Hepatocyte (in vitro differentiated cells): Measurements from ENCODE around the gene DOCK7. TPM values are rescaled to one million over a fixed set of nuclear protein-coding genes. Genes with fewer than 3 reads are reported as not detected.

Source experiments
- DNase-seq: peaks from one replicate; pipeline ENCODE4 v3.0.0-alpha.2; 2016; ENCODE audit warnings: low spot score
- H2AFZ ChIP-seq: fragments of 200-600 bp; sonication (generic); 2 replicates; pipeline ENCODE4 v1.6.0; 2016; ENCODE audit warnings: antibody characterized with exemption, mild to moderate bottlenecking
- H3K27ac ChIP-seq: fragments of 200-600 bp; sonication (generic); 2 replicates; pipeline ENCODE4 v1.5.1; 2016; ENCODE audit warnings: mild to moderate bottlenecking
- H3K27me3 ChIP-seq: fragments of 200-600 bp; sonication (generic); 2 replicates; pipeline ENCODE4 v1.6.1; 2016
- H3K36me3 ChIP-seq: fragments of 200-600 bp; sonication (generic); replicated peaks from 2 replicates; pipeline ENCODE4 v1.5.1; 2016; ENCODE audit warnings: low read depth; ENCODE audit not compliant: insufficient read depth
- H3K4me1 ChIP-seq: fragments of 200-600 bp; sonication (generic); 2 replicates; pipeline ENCODE4 v1.5.1; 2016; ENCODE audit warnings: mild to moderate bottlenecking, moderate library complexity; ENCODE audit not compliant: insufficient read depth
- H3K4me2 ChIP-seq: fragments of 200-600 bp; sonication (generic); 2 replicates; pipeline ENCODE4 v1.6.0; 2016
- H3K4me3 ChIP-seq: fragments of 200-600 bp; sonication (generic); 2 replicates; pipeline ENCODE4 v1.5.1; 2016; ENCODE audit warnings: mild to moderate bottlenecking
- H3K79me2 ChIP-seq: fragments of 200-600 bp; sonication (generic); 2 replicates; pipeline ENCODE4 v1.6.0; 2017; ENCODE audit warnings: mild to moderate bottlenecking
- H3K9me2 ChIP-seq: fragments of 200-600 bp; sonication (generic); replicated peaks from 2 replicates; pipeline ENCODE4 v1.6.0; 2017; ENCODE audit warnings: mild to moderate bottlenecking; ENCODE audit not compliant: insufficient read depth
- H3K9me3 ChIP-seq: fragments of 200-600 bp; sonication (generic); 2 replicates; pipeline ENCODE4 v1.5.1; 2016; ENCODE audit warnings: low read depth, mild to moderate bottlenecking
- H4K20me1 ChIP-seq: fragments of 200-600 bp; sonication (generic); 2 replicates; pipeline ENCODE4 v1.6.0; 2016; ENCODE audit warnings: mild to moderate bottlenecking; ENCODE audit not compliant: insufficient read depth, poor library complexity, severe bottlenecking
- EZH2 ChIP-seq: fragments of 200-600 bp; sonication (generic); IDR thresholded peaks from 2 replicates; pipeline ENCODE4 v1.6.1; 2016; ENCODE audit warnings: antibody characterized with exemption, mild to moderate bottlenecking, borderline replicate concordance
- EZH2phosphoT487 ChIP-seq: fragments of 200-600 bp; sonication (generic); IDR thresholded peaks from one replicate; pipeline ENCODE4 v1.6.1; 2018; ENCODE audit warnings: antibody characterized with exemption, mild to moderate bottlenecking, low read depth, moderate library complexity; ENCODE audit not compliant: unreplicated experiment, severe bottlenecking
- WGBS: methylation state at CpG from one replicate; pipeline ENCODE4 v1.1.6; 2016; ENCODE audit warnings: low lambda C conversion rate; ENCODE audit errors: missing lambda C conversion rate; 5-methylcytosine and 5-hydroxymethylcytosine counted together
- polyA plus RNA-seq: library from polyadenylated mRNA; unstranded; fragments of >200 nt; fragmentation: Nextera tagmentation; extraction: Ambion mirVana; gene quantifications from 2 replicates; pipeline ENCODE4 v1.2.1, GENCODE V29; 2016
- total RNA-seq: library from RNA; depleted of rRNA; stranded (reverse); fragments of >200 nt; gene quantifications from 2 replicates; pipeline ENCODE4 v1.2.3, GENCODE V29; 2014
- TF ChIP-seq, protein P1 (sequence below): fragments of 200-600 bp; sonication (generic); IDR thresholded peaks from 2 replicates; pipeline ENCODE4 v1.5.1; 2016; ENCODE audit warnings: antibody characterized with exemption, mild to moderate bottlenecking; ENCODE audit not compliant: poor library complexity

Gene DOCK7
- total and polyA plus RNA-seq, 2 experiments from 2014 or later, result 22.4 to 53.4 TPM

DNA sequence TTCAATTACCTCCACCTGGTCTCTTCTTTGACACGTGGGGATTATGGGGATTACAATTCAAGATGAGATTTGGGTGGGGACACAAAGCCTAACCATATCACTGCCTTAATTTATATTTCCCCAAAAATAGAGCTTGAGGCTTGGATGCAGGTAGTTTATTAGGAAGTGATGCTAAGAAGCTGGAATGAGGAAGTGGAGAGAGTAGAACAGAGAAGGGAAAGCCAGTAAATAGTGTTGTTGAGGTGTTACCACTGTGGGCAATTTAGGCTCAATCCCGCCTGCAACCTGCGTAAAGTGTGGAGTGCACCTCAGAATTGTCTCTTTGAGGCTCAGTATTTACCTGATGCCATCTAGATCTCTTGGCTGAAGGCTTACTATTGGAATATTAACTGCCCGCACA is 4.9 kb upstream of the DOCK7 start:
- Histone ChIP-seq H3K27ac (no peak overlapping the region), H3K9me2 (no peaks in the 10 kb centered on the region), H3K79me2 (peaks cover 26% of the 10 kb centered on the region), H3K9me3 (no peaks in the 10 kb centered on the region), H3K4me1 (peaks cover 25% of the 10 kb centered on the region), H4K20me1 (no peaks in the 10 kb centered on the region), H3K4me3 (no peak overlapping the region), H3K36me3 (no peaks in the 10 kb centered on the region), H3K27me3 (no peaks in the 10 kb centered on the region), H3K4me2 (no peak overlapping the region), H2AFZ (no peak overlapping the region)
- WGBS, result 97% methylated on average over 4 of the region's 4 CpGs
- no peak for DNase-seq
- no peak for TF ChIP-seq EZH2
- no peak for TF ChIP-seq EZH2phosphoT487
- TF ChIP-seq, protein P1, sequence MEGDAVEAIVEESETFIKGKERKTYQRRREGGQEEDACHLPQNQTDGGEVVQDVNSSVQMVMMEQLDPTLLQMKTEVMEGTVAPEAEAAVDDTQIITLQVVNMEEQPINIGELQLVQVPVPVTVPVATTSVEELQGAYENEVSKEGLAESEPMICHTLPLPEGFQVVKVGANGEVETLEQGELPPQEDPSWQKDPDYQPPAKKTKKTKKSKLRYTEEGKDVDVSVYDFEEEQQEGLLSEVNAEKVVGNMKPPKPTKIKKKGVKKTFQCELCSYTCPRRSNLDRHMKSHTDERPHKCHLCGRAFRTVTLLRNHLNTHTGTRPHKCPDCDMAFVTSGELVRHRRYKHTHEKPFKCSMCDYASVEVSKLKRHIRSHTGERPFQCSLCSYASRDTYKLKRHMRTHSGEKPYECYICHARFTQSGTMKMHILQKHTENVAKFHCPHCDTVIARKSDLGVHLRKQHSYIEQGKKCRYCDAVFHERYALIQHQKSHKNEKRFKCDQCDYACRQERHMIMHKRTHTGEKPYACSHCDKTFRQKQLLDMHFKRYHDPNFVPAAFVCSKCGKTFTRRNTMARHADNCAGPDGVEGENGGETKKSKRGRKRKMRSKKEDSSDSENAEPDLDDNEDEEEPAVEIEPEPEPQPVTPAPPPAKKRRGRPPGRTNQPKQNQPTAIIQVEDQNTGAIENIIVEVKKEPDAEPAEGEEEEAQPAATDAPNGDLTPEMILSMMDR, result no peak

- H3K4me2 ChIP-seq, result peak overlapping the region; percentile 87
- H3K27ac ChIP-seq, result peak overlapping the region; percentile 86
- H4K20me1 ChIP-seq, result no peaks in the 10 kb centered on the region
- TF ChIP-seq, protein P1, result no peak
- TF ChIP-seq EZH2 (no peak), EZH2phosphoT487 (no peak)
- H3K79me2 ChIP-seq, result peaks cover 35% of the 10 kb centered on the region
- peaks cover 31% of the 10 kb centered on the region for H3K4me1 ChIP-seq
- no peaks in the 10 kb centered on the region for H3K9me2 ChIP-seq
- 94% methylated on average over 2 of the region's 2 CpGs for WGBS
- peak; percentile 36 for DNase-seq
- H3K4me3 ChIP-seq, result no peak overlapping the region
- H3K36me3 ChIP-seq, result no peaks in the 10 kb centered on the region
- no peak overlapping the region for H2AFZ ChIP-seq
- H3K27me3 ChIP-seq, result no peaks in the 10 kb centered on the region
- H3K9me3 ChIP-seq, result no peaks in the 10 kb centered on the region
Observed at GRCh38 chr1:62691062-62691844, 3.1 kb upstream of the DOCK7 start.

- Histone ChIP-seq H3K27ac (peak overlapping the region; percentile 86), H4K20me1 (peaks cover 9% of the 10 kb centered on the region), H2AFZ (no peak overlapping the region), H3K4me1 (peaks cover 39% of the 10 kb centered on the region), H3K9me2 (no peaks in the 10 kb centered on the region), H3K4me2 (peak overlapping the region; percentile 87), H3K79me2 (peaks cover 49% of the 10 kb centered on the region), H3K36me3 (no peaks in the 10 kb centered on the region), H3K27me3 (no peaks in the 10 kb centered on the region), H3K4me3 (peak overlapping the region; percentile 2), H3K9me3 (no peaks in the 10 kb centered on the region)
- DNase-seq, result peak; percentile 34
- WGBS, result 58% methylated on average over 1 of the region's 1 CpG
- TF ChIP-seq, protein P1, result no peak
- TF ChIP-seq EZH2phosphoT487 (no peak), EZH2 (no peak)
Observed at GRCh38 chr1:62689524-62689923, 1.3 kb upstream of the DOCK7 start.
